MM.1S (cell line): ENCODE measurements around the gene PSMB11.

Experiments
- DNase-seq: peaks from one replicate; pipeline ENCODE4 v3.0.0-alpha.2; 2015
- H2AFZ ChIP-seq: fragments of 300-600 bp; sonication (generic); 2 replicates; pipeline ENCODE4 v1.6.0; 2016; ENCODE audit warnings: antibody characterized with exemption, low read length
- H3F3A ChIP-seq: fragments of 300-600 bp; sonication (generic); 2 replicates; pipeline ENCODE4 v1.6.1; 2016; ENCODE audit warnings: mild to moderate bottlenecking, antibody characterized with exemption, low read length, moderate library complexity, mixed read lengths; ENCODE audit not compliant: insufficient read depth
- H3K27ac ChIP-seq: fragments of 300-600 bp; sonication (generic); 2 replicates; pipeline ENCODE4 v1.5.1; 2016; ENCODE audit warnings: mild to moderate bottlenecking, low read length
- H3K27me3 ChIP-seq: fragments of 300-600 bp; sonication (generic); replicated peaks from 2 replicates; pipeline ENCODE4 v1.6.0; 2016; ENCODE audit warnings: low read length; ENCODE audit not compliant: insufficient read depth
- H3K36me3 ChIP-seq: fragments of 300-600 bp; sonication (generic); replicated peaks from 2 replicates; pipeline ENCODE4 v1.6.1; 2016; ENCODE audit warnings: mild to moderate bottlenecking, low read length, mixed read lengths; ENCODE audit not compliant: insufficient read depth
- H3K4me1 ChIP-seq: fragments of 300-600 bp; sonication (generic); 2 replicates; pipeline ENCODE4 v1.6.1; 2016; ENCODE audit warnings: low read length, mixed read lengths
- H3K4me2 ChIP-seq: fragments of 300-600 bp; sonication (generic); 2 replicates; pipeline ENCODE4 v1.6.0; 2016; ENCODE audit warnings: low read depth, low read length
- H3K4me3 ChIP-seq: fragments of 300-600 bp; sonication (generic); 2 replicates; pipeline ENCODE4 v1.5.1; 2016; ENCODE audit warnings: low read length, mixed read lengths
- H3K79me2 ChIP-seq: fragments of 300-600 bp; sonication (generic); 2 replicates; pipeline ENCODE4 v1.6.1; 2016; ENCODE audit warnings: mixed run types, low read length, mixed read lengths
- H3K9ac ChIP-seq: fragments of 300-600 bp; sonication (generic); 2 replicates; pipeline ENCODE4 v1.6.1; 2016; ENCODE audit warnings: low read length, mixed read lengths
- H3K9me2 ChIP-seq: fragments of 300-600 bp; sonication (generic); replicated peaks from 2 replicates; pipeline ENCODE4 v1.6.1; 2016; ENCODE audit warnings: mild to moderate bottlenecking, low read length, mixed read lengths; ENCODE audit not compliant: insufficient read depth
- H3K9me3 ChIP-seq: fragments of 300-600 bp; sonication (generic); replicated peaks from 2 replicates; pipeline ENCODE4 v1.6.1; 2016; ENCODE audit warnings: mild to moderate bottlenecking, low read length, mixed read lengths; ENCODE audit not compliant: insufficient read depth
- H4K20me1 ChIP-seq: fragments of 300-600 bp; sonication (generic); 2 replicates; pipeline ENCODE4 v1.6.1; 2016; ENCODE audit warnings: mild to moderate bottlenecking, low read length, moderate library complexity, mixed read lengths; ENCODE audit not compliant: insufficient read depth
- EZH2 ChIP-seq: fragments of 300-600 bp; sonication (generic); optimal IDR thresholded peaks from 2 replicates; pipeline ENCODE3; 2017; ENCODE audit warnings: low read depth, mild to moderate bottlenecking, antibody characterized with exemption, low read length, mixed read lengths
- EZH2phosphoT487 ChIP-seq: fragments of 300-600 bp; sonication (generic); IDR thresholded peaks from 2 replicates; pipeline ENCODE4 v1.6.1; 2018; ENCODE audit warnings: antibody characterized with exemption, low read length
- TF ChIP-seq, protein P1 (sequence below): fragments of 300-600 bp; sonication (generic); IDR thresholded peaks from 2 replicates; pipeline ENCODE4 v1.5.1; 2016; ENCODE audit warnings: antibody characterized with exemption, low read length, mixed read lengths

PSMB11 gene

DNA sequence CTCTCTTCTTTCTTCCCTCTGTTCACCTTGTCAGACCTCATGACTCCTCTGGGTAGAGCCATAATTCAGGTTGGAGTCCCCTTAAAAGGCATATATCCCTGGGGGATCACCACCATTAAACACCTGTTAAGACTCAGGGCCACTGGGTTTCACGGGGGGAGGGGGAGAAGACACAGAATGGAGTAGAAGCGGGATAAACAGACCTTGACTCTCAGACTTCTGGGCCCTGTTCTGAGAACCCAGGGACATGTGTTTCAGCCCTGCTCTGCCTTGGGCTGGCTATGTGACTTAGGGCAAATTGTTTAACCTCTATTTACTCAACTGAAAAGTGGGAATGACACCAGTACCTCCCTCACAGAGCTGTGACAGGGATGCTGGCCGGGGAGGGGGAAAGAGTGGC, 10.7 kb downstream of the PSMB11 start:
- Histone ChIP-seq H3K27ac (no peak overlapping the region), H3K9me2 (no peaks in the 10 kb centered on the region), H4K20me1 (no peaks in the 10 kb centered on the region), H3K79me2 (no peaks in the 10 kb centered on the region), H3F3A (0 out of 2 replicates have a peak, but pooled peaks cover 4% of the 10 kb centered on the region), H3K4me1 (no peaks in the 10 kb centered on the region), H2AFZ (no peak overlapping the region), H3K4me3 (no peak overlapping the region), H3K27me3 (no peaks in the 10 kb centered on the region), H3K9me3 (no peaks in the 10 kb centered on the region), H3K4me2 (no peak overlapping the region), H3K9ac (no peak overlapping the region), H3K36me3 (no peaks in the 10 kb centered on the region)
- DNase-seq, result no peak
- no peak for TF ChIP-seq EZH2
- TF ChIP-seq, protein P1, sequence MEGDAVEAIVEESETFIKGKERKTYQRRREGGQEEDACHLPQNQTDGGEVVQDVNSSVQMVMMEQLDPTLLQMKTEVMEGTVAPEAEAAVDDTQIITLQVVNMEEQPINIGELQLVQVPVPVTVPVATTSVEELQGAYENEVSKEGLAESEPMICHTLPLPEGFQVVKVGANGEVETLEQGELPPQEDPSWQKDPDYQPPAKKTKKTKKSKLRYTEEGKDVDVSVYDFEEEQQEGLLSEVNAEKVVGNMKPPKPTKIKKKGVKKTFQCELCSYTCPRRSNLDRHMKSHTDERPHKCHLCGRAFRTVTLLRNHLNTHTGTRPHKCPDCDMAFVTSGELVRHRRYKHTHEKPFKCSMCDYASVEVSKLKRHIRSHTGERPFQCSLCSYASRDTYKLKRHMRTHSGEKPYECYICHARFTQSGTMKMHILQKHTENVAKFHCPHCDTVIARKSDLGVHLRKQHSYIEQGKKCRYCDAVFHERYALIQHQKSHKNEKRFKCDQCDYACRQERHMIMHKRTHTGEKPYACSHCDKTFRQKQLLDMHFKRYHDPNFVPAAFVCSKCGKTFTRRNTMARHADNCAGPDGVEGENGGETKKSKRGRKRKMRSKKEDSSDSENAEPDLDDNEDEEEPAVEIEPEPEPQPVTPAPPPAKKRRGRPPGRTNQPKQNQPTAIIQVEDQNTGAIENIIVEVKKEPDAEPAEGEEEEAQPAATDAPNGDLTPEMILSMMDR, result no peak
- no peak for TF ChIP-seq EZH2phosphoT487

DNA sequence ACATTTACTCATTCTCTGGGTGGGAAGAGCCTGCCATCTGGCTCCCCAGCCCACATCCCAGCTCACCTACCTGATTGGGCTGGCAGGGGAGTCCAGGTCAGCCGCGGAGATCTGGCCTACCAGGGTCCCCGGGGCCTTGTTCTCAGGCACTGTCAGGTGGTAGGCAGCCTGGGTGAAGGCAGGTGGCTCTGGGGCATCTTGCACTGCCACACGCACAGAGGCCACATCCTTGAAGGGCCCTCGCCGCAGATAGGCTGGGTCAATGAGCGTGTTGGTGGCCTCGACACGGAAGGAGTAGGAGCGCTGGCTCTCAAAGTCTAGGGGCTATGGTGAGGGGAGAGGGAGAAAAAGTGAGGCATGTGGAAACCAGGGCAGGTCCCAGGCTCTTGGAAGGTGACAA, 11.4 kb downstream of the PSMB11 start:
- Histone ChIP-seq H3K4me2 (no peak overlapping the region), H3K4me1 (no peaks in the 10 kb centered on the region), H3K36me3 (no peaks in the 10 kb centered on the region), H2AFZ (no peak overlapping the region), H3K27ac (no peak overlapping the region), H3K4me3 (no peak overlapping the region), H3K9me3 (no peaks in the 10 kb centered on the region), H4K20me1 (no peaks in the 10 kb centered on the region), H3K79me2 (no peaks in the 10 kb centered on the region), H3K9me2 (no peaks in the 10 kb centered on the region), H3F3A (0 out of 2 replicates have a peak, but pooled peaks cover 8% of the 10 kb centered on the region), H3K27me3 (no peaks in the 10 kb centered on the region), H3K9ac (no peak overlapping the region)
- TF ChIP-seq, protein P1, result no peak
- TF ChIP-seq EZH2phosphoT487 (no peak), EZH2 (no peak)
- DNase-seq, result no peak

DNA sequence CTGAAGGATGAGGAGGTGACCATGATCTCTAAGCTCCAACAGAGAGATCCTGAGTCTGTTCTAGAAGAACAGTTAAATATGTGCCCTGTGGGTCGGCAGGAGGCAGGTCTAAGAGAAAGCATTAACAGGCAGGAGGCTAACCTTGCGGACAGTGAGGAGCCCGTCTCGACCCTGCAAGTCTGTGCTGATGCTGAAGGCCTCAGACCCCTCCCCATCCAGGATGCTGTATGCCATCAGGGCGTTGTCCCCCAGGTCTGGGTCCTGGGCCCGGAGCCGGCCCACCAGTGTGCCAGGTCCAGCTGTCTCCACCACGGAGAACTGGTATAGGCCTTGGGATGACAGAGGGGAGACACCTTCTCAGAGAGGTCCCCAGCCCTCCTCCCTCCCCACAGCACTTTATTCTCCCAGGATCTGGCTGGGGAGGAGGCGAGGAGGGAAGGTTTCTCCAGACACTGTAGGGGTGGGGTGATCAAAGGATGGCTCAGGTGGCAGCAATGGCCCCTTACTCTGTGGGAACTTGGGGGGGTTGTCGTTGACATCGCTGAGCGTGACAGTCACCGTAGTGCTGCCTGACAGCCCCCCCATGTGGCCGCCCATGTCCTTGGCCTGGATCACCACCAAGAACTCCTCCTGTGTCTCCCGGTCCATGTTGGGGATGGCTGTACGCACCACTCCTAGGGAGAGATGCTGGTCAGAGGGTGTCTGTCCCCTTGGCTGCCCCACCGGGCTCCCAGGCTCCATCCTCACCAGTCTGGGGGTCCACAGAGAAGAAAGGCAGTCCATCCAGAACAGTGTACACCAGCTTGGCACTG, 12.2 kb downstream of the PSMB11 start:
- H3K36me3 ChIP-seq, result no peaks in the 10 kb centered on the region
- no peaks in the 10 kb centered on the region for H3K79me2 ChIP-seq
- H3K9me3 ChIP-seq, result no peaks in the 10 kb centered on the region
- no peak overlapping the region for H2AFZ ChIP-seq
- H3F3A ChIP-seq, result 0 out of 2 replicates have a peak, but pooled peaks cover 12% of the 10 kb centered on the region
- no peak overlapping the region for H3K9ac ChIP-seq
- no peaks in the 10 kb centered on the region for H3K9me2 ChIP-seq
- H3K4me1 ChIP-seq, result no peaks in the 10 kb centered on the region
- TF ChIP-seq, protein P1, result no peak
- TF ChIP-seq EZH2phosphoT487, result no peak
- no peak for TF ChIP-seq EZH2
- no peak overlapping the region for H3K4me2 ChIP-seq
- no peak for DNase-seq
- no peak overlapping the region for H3K27ac ChIP-seq
- no peak overlapping the region for H3K4me3 ChIP-seq
- H3K27me3 ChIP-seq, result no peaks in the 10 kb centered on the region
- no peaks in the 10 kb centered on the region for H4K20me1 ChIP-seq
